Muscle layer of colon (tissue), 2 donors: ENCODE results near the gene TAS2R5.
"Not testable (repeated sequence)": the region's sequence is repeated elsewhere in the genome, so short reads cannot be mapped to it uniquely, and the experiment has no call there.

Experiments
- H3K27ac ChIP-seq: one replicate; pipeline ENCODE4 v1.7.0; 2013; ENCODE audit warnings: low read depth, mild to moderate bottlenecking, low read length, moderate library complexity
- H3K27me3 ChIP-seq, 2 donors: one replicate each; pipeline ENCODE4 v1.7.0; 2013; ENCODE audit warnings: low read length in 2 of 2, mild to moderate bottlenecking in 2 of 2; ENCODE audit not compliant: insufficient read depth in 2 of 2, control insufficient read depth in 1 of 2
- H3K36me3 ChIP-seq: one replicate; pipeline ENCODE4 v1.7.0; 2013; ENCODE audit warnings: mild to moderate bottlenecking, low read length; ENCODE audit not compliant: insufficient read depth
- H3K4me1 ChIP-seq: one replicate; pipeline ENCODE4 v1.7.0; 2013; ENCODE audit warnings: mild to moderate bottlenecking, low read length; ENCODE audit not compliant: insufficient read depth
- H3K4me3 ChIP-seq, 2 donors: one replicate each; pipeline ENCODE4 v1.7.0; 2013; ENCODE audit warnings: low read length in 2 of 2, low read depth in 1 of 2, mild to moderate bottlenecking in 1 of 2, moderate library complexity in 1 of 2
- H3K9ac ChIP-seq: one replicate; pipeline ENCODE4 v1.7.0; 2013; ENCODE audit warnings: low read length
- H3K9me3 ChIP-seq: one replicate; pipeline ENCODE4 v1.7.0; 2013; ENCODE audit warnings: mild to moderate bottlenecking, low read length
- donor health status: abdominal sarcoma.
- donor health status: Adenocarcinoma of cecum.

Gene TAS2R5, protein sequence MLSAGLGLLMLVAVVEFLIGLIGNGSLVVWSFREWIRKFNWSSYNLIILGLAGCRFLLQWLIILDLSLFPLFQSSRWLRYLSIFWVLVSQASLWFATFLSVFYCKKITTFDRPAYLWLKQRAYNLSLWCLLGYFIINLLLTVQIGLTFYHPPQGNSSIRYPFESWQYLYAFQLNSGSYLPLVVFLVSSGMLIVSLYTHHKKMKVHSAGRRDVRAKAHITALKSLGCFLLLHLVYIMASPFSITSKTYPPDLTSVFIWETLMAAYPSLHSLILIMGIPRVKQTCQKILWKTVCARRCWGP

DNA sequence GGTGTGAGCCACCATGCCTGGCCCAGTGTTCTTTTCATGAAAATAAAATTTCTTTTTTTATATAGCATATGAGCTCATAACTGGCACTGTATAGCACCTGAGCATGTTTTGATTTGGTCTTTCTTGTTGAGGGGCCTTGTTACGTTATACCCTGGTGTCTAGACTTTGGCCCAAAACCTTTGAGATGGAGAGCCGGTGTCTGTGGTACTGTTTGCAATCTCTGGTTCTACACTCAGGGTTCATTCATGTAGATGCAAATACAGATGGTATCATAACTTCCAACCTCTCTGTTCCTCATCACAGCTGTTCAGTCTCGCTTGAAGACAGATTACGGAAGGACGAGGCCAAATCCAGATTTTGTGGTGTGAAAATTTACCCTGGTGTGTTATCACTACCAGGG lies at the start of gene TAS2R5:
TAS2R5 (plus strand) TSS at position 301 of the 400 bp plus-strand sequence. CDS start 145 bp downstream, outside the sequence.
- no peak within 1 kb of the TSS for H3K4me3 ChIP-seq

DNA sequence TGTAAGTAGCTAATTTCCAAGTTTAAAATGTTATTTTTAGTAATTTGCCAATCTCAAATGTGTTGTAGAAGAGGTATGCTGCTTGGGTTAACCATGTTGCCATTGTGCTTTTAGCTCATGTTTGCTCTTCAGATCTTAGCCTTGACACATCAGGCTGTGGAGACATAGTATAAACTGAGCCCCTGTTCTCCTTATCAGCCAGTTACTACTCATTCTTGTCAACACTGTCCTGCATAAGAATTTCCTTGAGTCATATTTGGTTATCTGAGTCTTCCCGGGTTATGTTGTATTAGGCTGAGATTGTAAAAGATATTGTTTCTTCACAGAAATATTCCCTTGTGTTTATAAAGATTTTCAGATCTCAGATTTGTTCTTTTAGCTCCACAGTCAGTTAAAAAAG lies 47.8 kb upstream of the TAS2R5 start:
- H3K36me3 ChIP-seq = peaks cover 45% of the 10 kb centered on the region

More for the DNA sequence above, at the start of gene TAS2R5:
- Histone ChIP-seq H3K27me3 (no peaks in the 10 kb centered on the region), H3K9me3 (no peaks in the 10 kb centered on the region), H3K4me1 (no peaks in the 10 kb centered on the region), H3K27ac (no peak within 1 kb of the TSS), H3K9ac (no peak within 1 kb of the TSS), H3K36me3 (peaks cover 5% of the 10 kb centered on the region)

DNA sequence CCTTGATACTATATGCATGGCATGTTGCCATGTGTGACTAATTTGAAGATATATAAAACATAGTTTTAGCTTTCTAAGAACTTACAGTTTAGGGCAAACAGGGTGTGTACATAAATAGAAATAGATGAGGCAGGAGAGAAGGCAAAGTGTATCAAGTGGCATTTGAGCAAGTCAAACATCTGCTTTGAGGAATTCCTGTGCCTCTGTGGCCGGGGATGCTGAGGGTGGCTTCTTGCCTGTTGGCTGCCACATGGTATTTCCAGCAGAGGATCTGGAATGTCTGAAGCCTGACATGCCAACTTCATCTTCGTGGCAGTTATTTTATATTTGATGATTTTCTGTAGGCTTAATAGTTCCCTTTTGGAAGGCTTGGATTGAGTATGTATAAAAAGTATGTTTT lies 45.9 kb upstream of the TAS2R5 start:
- H3K36me3 ChIP-seq = peaks cover 45% of the 10 kb centered on the region
- H3K27me3 ChIP-seq = no peaks in the 10 kb centered on the region
- no peak overlapping the region for H3K4me3 ChIP-seq
- no peak overlapping the region for H3K9ac ChIP-seq
- H3K9me3 ChIP-seq = no peaks in the 10 kb centered on the region
- peaks cover 11% of the 10 kb centered on the region for H3K4me1 ChIP-seq
- H3K27ac ChIP-seq = no peak overlapping the region

More for the DNA sequence above, 47.8 kb upstream of the TAS2R5 start:
- H3K4me1 ChIP-seq = peaks cover 17% of the 10 kb centered on the region
- no peak overlapping the region for H3K27ac ChIP-seq
- H3K9ac ChIP-seq = no peak overlapping the region
- H3K4me3 ChIP-seq = no peak overlapping the region
- no peaks in the 10 kb centered on the region for H3K9me3 ChIP-seq
- H3K27me3 ChIP-seq = no peaks in the 10 kb centered on the region

DNA sequence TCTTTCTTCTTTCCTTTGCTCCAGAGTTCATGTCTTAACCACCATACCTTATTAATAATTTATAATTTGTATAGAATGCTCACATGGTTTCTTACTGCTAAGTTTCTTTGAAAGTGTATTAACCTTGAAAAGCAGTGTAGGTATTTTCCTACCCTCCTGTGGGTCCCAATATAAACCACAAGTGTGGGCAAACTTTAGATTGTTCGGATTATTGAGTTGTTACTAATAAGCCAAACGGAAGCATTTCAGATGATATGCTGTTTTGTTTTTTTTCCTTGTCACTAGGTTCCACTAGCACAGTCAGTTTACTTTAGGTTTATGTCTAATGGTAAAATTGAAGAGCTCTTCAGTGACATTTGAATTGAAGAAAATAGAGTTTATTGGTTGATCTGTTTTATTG lies 41.6 kb upstream of the TAS2R5 start:
- H3K4me3 ChIP-seq = no peak overlapping the region
- peaks cover 17% of the 10 kb centered on the region for H3K9me3 ChIP-seq
- peaks cover 58% of the 10 kb centered on the region for H3K36me3 ChIP-seq
- no peaks in the 10 kb centered on the region for H3K27me3 ChIP-seq
- H3K27ac ChIP-seq = no peak overlapping the region
- no peaks in the 10 kb centered on the region for H3K4me1 ChIP-seq
- H3K9ac ChIP-seq = no peak overlapping the region

DNA sequence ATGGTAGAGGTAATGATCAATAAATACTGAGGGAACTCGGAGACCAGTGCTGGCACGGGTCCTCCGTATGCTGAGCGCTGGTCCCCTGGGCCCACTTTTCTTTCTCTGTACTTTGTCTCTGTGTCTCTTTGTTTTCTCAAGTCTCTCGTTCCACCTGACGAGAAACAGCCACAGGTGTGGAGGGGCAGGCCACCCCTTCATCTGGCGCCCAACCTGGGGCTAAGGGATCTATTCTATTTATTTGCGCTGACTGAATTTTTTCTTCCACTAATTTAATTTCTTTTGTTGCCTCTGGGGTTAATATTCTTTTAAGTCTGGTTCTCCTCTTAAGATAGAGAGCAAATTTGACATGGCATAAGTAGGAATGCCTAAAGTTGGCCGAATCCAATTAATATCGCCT lies 38.1 kb upstream of the TAS2R5 start:
- not testable (repeated sequence) for H3K4me1 ChIP-seq, H3K27ac ChIP-seq, H3K27me3 ChIP-seq, H3K9ac ChIP-seq, H3K4me3 ChIP-seq
- Histone ChIP-seq H3K9me3 (peaks cover 17% of the 10 kb centered on the region), H3K36me3 (peaks cover 39% of the 10 kb centered on the region)

DNA sequence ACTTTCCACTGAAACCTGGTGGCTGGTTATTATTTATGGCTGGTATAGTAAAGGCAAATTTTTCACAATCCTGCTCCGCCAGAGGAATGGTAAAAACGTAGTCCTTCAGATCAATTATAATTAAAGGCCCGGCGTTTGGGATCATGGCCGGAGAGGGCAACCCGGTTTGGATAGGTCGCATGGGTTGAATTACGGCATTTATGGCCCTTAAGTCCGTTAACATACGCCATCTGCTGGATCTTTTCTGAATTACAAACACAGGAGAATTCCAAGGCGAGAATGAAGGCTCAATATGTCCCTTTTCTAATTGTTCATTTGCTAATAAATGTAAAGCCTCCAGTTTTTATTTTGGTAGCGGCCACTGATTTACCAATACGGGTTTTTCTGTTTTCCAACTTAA lies 37.4 kb upstream of the TAS2R5 start:
- Histone ChIP-seq H3K4me1 (no peaks in the 10 kb centered on the region), H3K27ac (no peak overlapping the region), H3K9me3 (peaks cover 17% of the 10 kb centered on the region), H3K36me3 (peaks cover 46% of the 10 kb centered on the region), H3K27me3 (no peaks in the 10 kb centered on the region), H3K4me3 (no peak overlapping the region), H3K9ac (no peak overlapping the region)

DNA sequence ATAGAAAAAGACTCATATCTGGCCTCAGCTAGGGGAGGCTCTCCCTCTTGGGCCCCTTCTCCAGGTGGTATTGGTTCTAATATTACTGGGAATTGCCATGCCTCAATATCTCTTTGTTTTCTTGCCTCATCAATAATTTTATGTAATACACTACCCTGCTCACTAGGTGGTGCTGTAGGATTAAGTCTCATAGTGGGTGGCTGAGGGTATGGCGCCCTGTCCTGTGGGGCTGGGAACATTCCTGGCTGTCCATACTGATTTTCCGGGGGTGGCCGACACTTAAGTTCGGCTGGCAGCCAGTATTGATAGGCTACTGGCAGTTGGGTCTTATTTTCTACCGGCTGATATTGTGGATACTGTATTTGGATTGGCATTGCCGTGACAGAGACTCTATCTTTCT lies 35.1 kb upstream of the TAS2R5 start:
- Histone ChIP-seq H3K9me3 (peaks cover 17% of the 10 kb centered on the region), H3K27ac (no peak overlapping the region), H3K27me3 (no peaks in the 10 kb centered on the region), H3K4me3 (no peak overlapping the region), H3K36me3 (peaks cover 48% of the 10 kb centered on the region), H3K9ac (no peak overlapping the region), H3K4me1 (no peaks in the 10 kb centered on the region)

DNA sequence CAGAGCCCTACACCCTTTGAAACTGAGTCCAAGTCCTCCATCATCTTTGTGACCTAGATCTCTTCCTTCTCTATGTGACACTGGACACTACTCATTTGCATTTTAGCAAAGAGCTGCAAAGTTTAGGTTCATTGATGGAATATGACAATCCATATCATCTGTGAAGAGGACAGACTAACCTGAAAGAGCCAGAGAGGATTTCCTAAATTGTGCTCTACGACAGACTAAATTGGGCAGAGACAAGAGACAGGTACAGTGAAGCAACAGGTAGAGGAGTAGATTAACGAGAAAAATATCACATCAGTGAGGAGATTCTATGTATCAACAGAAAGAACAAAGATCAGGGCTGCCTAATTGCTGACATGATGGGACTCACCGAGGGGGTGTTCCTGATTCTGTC lies 26.2 kb upstream of the TAS2R5 start, which contains the start of gene TAS2R3:
TAS2R3 (plus strand) TSS at position 301 of the 400 bp plus-strand sequence; CDS start at position 363, 62 bp downstream.
- Histone ChIP-seq H3K27ac (no peak within 1 kb of the TSS), H3K9ac (no peak within 1 kb of the TSS), H3K36me3 (peaks cover 28% of the 10 kb centered on the region), H3K4me3 (no peak within 1 kb of the TSS), H3K9me3 (no peaks in the 10 kb centered on the region), H3K4me1 (no peaks in the 10 kb centered on the region), H3K27me3 (no peaks in the 10 kb centered on the region)

DNA sequence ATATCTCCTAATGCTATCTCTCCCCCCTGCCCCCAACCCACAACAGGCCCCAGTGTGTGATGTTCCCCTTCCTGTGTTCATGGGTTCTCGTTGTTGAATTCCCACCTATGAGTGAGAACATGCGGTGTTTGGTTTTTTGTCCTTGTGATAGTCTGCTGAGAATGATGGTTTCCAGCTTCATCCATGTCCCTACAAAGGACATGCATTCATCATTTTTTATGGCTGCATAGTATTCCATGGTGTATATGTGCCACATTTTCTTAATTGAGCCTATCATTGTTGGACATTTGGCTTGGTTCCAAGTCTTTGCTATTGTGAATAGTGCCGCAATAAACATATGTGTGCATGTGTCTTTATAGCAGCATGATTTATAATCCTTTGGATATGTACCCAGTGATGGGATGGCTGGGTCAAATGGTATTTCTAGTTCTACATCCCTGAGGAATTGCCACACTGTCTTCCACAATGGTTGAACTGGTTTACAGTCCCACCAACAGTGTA lies 19.9 kb upstream of the TAS2R5 start:
- not testable (repeated sequence) for H3K27me3 ChIP-seq, H3K36me3 ChIP-seq, H3K27ac ChIP-seq, H3K4me1 ChIP-seq, H3K9me3 ChIP-seq, H3K4me3 ChIP-seq, H3K9ac ChIP-seq

DNA sequence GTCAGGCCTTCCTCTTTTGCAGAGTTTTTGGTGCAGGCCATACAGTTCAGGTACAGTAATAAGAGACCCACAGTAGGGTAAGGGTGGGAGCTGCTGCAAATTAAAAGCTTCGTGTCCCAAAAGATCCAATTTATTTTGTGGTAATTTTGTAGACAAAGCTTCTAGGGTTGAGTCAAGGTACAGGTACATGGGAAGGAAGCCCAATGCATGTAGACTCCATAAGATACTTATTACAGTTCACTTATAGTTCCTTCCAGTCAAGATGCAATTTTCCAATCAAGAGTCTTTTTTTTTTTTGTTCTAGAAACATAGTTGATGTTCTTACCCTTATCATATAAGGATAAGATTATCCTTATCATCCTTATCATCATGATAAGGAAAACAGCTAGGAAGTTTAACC lies 13.6 kb upstream of the TAS2R5 start, which contains the start of gene TAS2R4:
TAS2R4 (plus strand) TSS at position 301 of the 400 bp plus-strand sequence. CDS start 1,815 bp downstream, outside the sequence.
- no peak within 1 kb of the TSS for H3K9ac ChIP-seq
- H3K27ac ChIP-seq = no peak within 1 kb of the TSS
- peaks cover 7% of the 10 kb centered on the region for H3K36me3 ChIP-seq

DNA sequence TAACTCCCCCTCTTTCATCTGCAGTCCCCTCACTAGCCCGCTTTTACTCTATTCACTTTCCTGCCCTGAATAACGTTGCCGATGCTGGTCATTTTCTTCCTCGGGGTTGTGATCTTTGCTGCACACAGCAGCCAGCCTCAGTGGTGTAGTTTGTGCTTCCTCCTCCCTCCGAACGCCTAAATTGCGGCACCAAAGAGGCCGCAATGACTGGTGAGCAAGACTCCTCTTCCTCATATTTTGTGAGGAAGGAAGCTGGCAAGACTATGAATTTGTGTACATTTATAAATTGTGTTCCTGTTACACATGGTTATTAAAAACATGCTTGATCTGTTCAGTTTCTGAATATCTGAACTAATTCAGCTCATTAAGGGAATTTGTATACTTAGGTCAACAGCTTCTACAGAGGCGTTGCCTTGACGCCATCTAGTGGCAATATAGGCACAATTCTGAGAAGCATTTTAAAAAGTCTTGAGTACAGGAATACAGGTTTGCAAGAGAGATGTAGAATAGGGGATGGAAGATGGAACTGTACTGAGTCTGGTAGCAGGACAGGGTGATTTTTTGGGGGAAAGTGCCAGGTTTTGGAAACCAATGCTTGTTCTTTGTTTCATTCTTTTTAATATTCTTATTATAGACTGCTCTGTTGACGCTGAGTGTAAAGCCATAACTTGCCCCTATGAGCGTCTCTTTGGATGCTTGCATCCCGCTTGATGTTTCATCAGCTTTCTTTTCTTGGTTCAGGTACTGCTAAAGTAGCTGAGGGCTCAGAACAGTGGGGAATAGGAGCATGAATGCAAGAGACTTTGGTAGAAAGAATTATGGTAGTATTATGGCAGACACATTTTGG lies 4.1 kb upstream of the TAS2R5 start:
- H3K4me1 ChIP-seq = no peaks in the 10 kb centered on the region
- no peak overlapping the region for H3K4me3 ChIP-seq
- H3K27ac ChIP-seq = no peak overlapping the region
- no peaks in the 10 kb centered on the region for H3K9me3 ChIP-seq
- H3K9ac ChIP-seq = no peak overlapping the region
- no peaks in the 10 kb centered on the region for H3K27me3 ChIP-seq
- H3K36me3 ChIP-seq = peaks cover 5% of the 10 kb centered on the region

More for the DNA sequence above, 13.6 kb upstream of the TAS2R5 start, which contains the start of gene TAS2R4:
- Histone ChIP-seq H3K4me3 (no peak within 1 kb of the TSS), H3K9me3 (no peaks in the 10 kb centered on the region), H3K27me3 (no peaks in the 10 kb centered on the region), H3K4me1 (no peaks in the 10 kb centered on the region)
